NCI-H2107 (cell line): ENCODE data around the gene CCDC86.

ENCODE experiments used
- DNase-seq: peaks from one replicate; lab custom pipeline; 2025; lab: John Stamatoyannopoulos, UW

Gene CCDC86

GRCh38 chr11:60852982-60853950, 11.4 kb downstream of the CCDC86 start:
- no peak for DNase-seq

DNA sequence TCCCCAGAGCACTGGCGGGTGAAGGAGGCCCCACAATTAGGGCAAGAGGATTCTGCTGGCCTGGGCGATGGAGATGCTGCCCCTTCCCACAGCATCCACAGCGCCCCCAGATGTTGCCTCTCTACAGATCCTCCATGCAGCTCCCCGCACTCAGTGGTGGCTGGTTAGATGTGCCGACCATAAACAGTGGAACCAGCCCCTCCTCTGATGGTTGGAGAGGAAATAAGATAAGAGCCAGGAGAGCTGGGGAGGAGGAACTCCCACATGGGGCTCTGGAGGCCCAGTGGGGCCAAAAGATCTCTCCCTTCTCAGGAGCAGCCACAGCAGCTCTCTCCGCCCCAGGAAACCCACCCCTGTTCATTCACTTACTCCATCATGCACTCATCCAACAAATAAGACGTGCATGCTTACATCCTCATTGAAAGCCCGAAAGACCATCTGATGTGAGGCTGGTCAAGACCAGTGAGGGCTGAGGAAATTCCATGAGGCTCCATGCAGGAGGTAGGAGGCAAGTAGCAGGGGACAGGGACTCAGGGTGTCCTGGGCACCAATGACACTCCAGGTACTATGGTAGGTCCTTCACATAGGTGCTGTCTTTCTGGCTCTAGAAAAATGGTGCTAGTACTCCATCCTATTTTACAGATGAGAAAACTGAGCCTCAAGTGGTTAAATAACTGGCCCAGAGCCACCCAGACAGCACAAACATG, 12.4 kb downstream of the CCDC86 start:
- DNase-seq = no peak

DNA sequence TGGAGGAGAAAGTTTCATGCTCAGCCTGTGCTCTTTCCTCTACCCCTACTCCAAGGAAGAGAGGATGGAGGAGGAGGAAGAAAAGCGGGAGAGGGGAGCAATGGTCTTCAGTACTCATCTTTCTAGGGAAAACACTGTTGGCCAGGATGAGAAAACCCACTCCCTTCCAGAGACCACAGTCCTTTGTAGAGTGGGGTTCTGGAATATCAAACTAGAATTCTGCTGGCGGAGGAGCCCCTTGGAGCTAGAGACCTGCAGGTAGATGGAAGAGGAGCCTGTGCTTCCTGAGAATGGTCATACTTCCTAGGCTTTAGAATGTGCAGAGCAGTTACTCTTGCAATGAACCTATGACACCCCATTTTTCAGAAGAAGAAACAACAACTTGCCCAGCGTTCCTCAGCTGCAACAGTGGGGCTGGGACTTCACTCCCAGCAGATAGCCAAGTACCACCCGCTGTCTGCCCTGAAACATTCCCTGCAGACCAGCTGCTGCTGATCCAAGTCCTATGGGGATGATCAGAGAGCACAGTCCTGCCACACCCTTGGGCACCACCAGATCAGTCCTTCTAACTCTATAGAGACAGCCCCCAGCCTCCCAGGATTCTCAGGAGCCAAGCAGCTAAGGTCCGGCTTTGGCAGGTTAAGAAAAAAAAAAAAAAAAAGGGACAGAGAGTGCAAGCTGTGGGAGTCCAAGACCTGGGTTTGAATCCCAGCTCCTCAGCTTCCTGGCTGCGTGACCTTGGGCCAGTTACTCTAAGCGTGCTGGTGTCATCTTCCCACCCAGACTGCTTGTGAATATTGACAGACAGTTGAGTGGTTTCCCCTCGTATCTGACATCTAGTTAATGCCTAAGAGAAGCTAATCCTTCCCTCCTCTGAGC, 13.2 kb downstream of the CCDC86 start:
- no peak for DNase-seq

GRCh38 chr11:60855726-60856633, 14.1 kb downstream of the CCDC86 start, which contains the start of gene PTGDR2:
PTGDR2 (minus strand) TSS chr11:60855950; CDS start chr11:60853722, 2,228 bp downstream.
- DNase-seq = no peak

GRCh38 chr11:60857378-60858232, 15.7 kb downstream of the CCDC86 start:
- no peak for DNase-seq

GRCh38 chr11:60858236-60858635, 16.3 kb downstream of the CCDC86 start:
- DNase-seq = no peak

GRCh38 chr11:60858731-60859464, 17.0 kb downstream of the CCDC86 start:
- DNase-seq = no peak

DNA sequence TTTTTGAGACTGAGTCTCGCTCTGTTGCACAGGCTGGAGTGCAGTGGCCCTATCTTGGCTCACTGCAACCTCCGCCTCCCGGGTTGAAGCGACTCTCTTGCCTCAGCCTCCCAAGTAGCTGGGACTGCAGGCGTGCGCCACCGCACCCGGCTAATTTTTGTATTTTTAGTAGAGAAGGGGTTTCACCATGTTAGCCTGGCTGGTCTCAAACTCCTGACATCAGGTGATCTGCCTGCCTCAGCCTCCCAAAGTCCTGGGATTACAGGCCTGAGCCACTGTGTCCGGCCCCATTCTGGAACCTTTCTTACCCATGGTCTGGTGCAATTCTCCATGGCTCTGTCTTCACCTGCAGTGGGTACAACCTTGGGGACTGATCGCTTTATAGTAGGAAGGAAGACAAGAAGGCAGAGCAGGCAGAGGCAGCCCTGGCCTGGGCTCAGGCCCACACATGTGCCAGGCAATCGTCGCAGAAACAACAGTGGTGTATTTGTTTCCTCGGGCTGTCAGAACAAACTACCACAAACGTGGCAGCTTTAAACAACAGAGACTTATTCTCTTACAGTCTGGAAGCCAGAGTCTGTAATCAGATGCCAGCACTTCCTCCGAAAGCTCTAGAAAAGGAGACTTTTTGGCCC, 17.8 kb downstream of the CCDC86 start:
- DNase-seq = no peak

GRCh38 chr11:60860943-60861342, 19.0 kb downstream of the CCDC86 start:
- DNase-seq = no peak

DNA sequence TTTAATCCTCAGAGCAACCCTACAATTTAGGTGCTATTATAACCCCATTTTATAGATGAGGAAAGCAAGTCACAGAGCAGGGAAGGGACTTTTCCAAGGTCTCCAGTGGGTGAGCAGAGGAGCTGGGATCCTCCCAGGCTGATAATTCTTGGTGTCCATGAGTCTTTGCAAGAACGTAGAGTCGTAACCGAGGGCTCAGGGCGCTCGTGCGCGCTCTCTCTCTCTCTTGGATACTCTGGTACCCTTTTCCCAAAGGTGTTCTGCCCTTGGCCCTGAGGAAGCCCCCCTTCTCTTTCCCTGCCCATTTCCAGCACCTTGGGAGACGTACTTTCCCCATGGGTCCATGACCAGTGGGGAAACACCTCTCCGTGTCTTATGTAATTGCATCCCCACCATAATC, 20.3 kb downstream of the CCDC86 start:
- no peak for DNase-seq

- no peak for DNase-seq
Observed at GRCh38 chr11:60863550-60864521, 21.9 kb downstream of the CCDC86 start.

- DNase-seq = no peak
Observed at GRCh38 chr11:60864856-60865513, 23.1 kb downstream of the CCDC86 start.

DNA sequence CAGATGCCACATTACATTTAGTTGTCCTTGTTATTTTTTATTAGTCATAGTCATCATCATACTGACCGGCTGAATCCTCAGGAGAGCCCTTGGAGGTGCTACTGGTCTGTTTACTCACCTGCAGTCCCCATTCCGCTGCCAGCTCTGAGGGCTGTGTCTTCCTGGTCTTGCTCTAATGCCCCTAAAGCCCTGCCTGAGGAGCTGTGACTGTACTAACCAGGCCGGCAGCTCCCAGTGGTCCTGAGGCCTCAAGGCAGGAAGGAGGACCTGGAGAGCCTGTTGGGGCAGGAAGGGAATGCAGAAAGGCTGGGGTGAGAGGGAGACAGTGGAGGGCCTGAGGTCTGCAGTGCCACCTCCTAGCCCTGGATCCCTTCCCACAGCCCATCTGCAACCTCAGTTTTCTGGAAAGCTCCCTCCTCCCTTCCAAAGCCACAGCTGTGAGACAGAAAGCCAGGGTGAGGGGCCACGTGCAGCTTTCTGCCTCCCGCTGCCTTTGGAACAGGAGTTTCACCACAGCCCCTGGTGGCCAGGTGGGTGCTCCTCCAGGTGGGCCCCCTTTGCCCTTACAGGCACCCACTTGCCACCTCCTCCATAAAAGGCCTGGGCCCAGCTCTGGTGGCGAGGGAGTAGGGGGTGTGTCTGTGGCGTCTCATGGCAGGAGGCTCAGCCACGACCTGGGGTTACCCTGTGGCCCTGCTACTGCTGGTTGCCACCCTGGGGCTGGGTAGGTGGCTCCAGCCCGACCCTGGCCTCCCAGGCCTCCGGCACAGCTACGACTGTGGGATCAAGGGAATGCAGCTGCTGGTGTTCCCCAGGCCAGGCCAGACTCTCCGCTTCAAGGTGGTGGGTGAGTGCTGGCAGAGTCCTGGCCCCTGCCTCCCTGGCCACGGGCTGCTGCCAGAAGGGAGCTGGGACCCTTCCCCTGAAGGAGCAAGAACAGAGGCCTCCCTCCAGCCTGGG, 25.3 kb downstream of the CCDC86 start, which contains the start of gene ZP1:
ZP1 (plus strand) TSS at position 632 of the 960 bp plus-strand sequence; CDS start at position 652, 20 bp downstream.
- no peak for DNase-seq

- DNase-seq = no peak
Observed at GRCh38 chr11:60867871-60868681, 26.2 kb downstream of the CCDC86 start.
